ENCODE data around the gene LRRC46. TPM values are rescaled to one million over a fixed set of nuclear protein-coding genes. Genes with fewer than 3 reads are reported as not detected.

LRRC46 gene
- total RNA-seq, 2 donors from 2014 or later = not detected

- DNase-seq = no peak
- no peak for ATAC-seq
- intact Hi-C loops (cut with DNase I) = loop anchor here in 1 of 2 donors (10.0 kb wide), 1 partner anchor 142 kb away; no protein-coding TSS in a partner anchor
These were observed 24.6 kb upstream of the LRRC46 start for GRCh38 chr17:47806913-47807255.

GRCh38 chr17:47807421-47807820 is 24.0 kb upstream of the LRRC46 start:
- no peak for DNase-seq
- no peak for ATAC-seq
- intact Hi-C loops (cut with DNase I) = loop anchor here in 1 of 2 donors (10.0 kb wide), 1 partner anchor 143 kb away; no protein-coding TSS in a partner anchor

- ATAC-seq = no peak
- DNase-seq = no peak
- intact Hi-C loops (cut with DNase I) = loop anchor here in 1 of 2 donors (10.0 kb wide), 1 partner anchor 143 kb away; no protein-coding TSS in a partner anchor
These were observed 23.2 kb upstream of the LRRC46 start for GRCh38 chr17:47808036-47808829.

GRCh38 chr17:47808830-47809480 is 22.5 kb upstream of the LRRC46 start:
- no peak for DNase-seq
- no peak for ATAC-seq
- intact Hi-C loops (cut with DNase I) = loop anchor here in 1 of 2 donors (10.0 kb wide), 1 partner anchor 144 kb away; no protein-coding TSS in a partner anchor

- DNase-seq (no peak), ATAC-seq (peak in 1 of 2 donors; percentile 75)
- intact Hi-C loops (cut with DNase I) = no loop called here
These were observed 21.2 kb upstream of the LRRC46 start for GRCh38 chr17:47810200-47810821.

GRCh38 chr17:47810901-47811635 is 20.4 kb upstream of the LRRC46 start:
- intact Hi-C loops (cut with DNase I) = no loop called here
- peak in 1 of 2 donors; percentile 31 for ATAC-seq
- no peak for DNase-seq

- no peak for ATAC-seq
- DNase-seq = no peak
- intact Hi-C loops (cut with DNase I) = no loop called here
These were observed 19.8 kb upstream of the LRRC46 start for GRCh38 chr17:47811709-47812108.

- DNase-seq (no peak), ATAC-seq (no peak)
- intact Hi-C loops (cut with DNase I) = no loop called here
These were observed 19.1 kb upstream of the LRRC46 start for GRCh38 chr17:47812146-47812920.

GRCh38 chr17:47813077-47813476 is 18.4 kb upstream of the LRRC46 start:
- intact Hi-C loops (cut with DNase I) = no loop called here
- ATAC-seq = no peak

GRCh38 chr17:47813512-47814031 is 17.9 kb upstream of the LRRC46 start:
- ATAC-seq = no peak
- no peak for DNase-seq
- intact Hi-C loops (cut with DNase I) = no loop called here

More at GRCh38 chr17:47813077-47813476, 18.4 kb upstream of the LRRC46 start:
- no peak for DNase-seq

- intact Hi-C loops (cut with DNase I) = no loop called here
- DNase-seq = no peak
- no peak for ATAC-seq
These were observed 16.2 kb upstream of the LRRC46 start for GRCh38 chr17:47815106-47815918.

GRCh38 chr17:47816111-47816735 is 15.2 kb upstream of the LRRC46 start:
- DNase-seq = no peak
- ATAC-seq = no peak
- intact Hi-C loops (cut with DNase I) = no loop called here

- ATAC-seq (no peak), DNase-seq (no peak)
- intact Hi-C loops (cut with DNase I) = no loop called here
These were observed 14.5 kb upstream of the LRRC46 start for GRCh38 chr17:47816947-47817346.

- intact Hi-C loops (cut with DNase I) = no loop called here
- DNase-seq (no peak), ATAC-seq (no peak)
These were observed 13.3 kb upstream of the LRRC46 start for GRCh38 chr17:47818002-47818695.

- DNase-seq (no peak), ATAC-seq (no peak)
- intact Hi-C loops (cut with DNase I) = no loop called here
These were observed 12.0 kb upstream of the LRRC46 start for GRCh38 chr17:47819475-47819874.

GRCh38 chr17:47820033-47820789 is 11.3 kb upstream of the LRRC46 start:
- intact Hi-C loops (cut with DNase I) = no loop called here
- DNase-seq = no peak
- peak in 1 of 2 donors; percentile 4 for ATAC-seq

All from left cardiac atrium (tissue), 4 donors.